Measurements from ENCODE around the gene APBA3. TPM values are rescaled to one million over a fixed set of nuclear protein-coding genes. Genes with fewer than 3 reads are reported as not detected.

Gene APBA3
- total and polyA plus RNA-seq, 4 donors, result 16.5 to 38.0 (median 22.6) TPM

- no peak for TF ChIP-seq CTCF (IDR thresholded peaks at IDR 0.05; ENCODE audit: control extremely low read depth, extremely low read depth)
- 84 to 94% methylated on average over 2 of the region's 2 CpGs for WGBS, 2 donors
- H3K4me3 ChIP-seq, result no peak overlapping the region
Observed at GRCh38 chr19:3775374-3775711, 13.9 kb upstream of the APBA3 start.

GRCh38 chr19:3774621-3775373, 13.3 kb upstream of the APBA3 start:
- Histone ChIP-seq H3K9ac (ENCODE audit: insufficient read depth in 1 of 2, low read length in 2 of 2) (no peak overlapping the region), H3K9me3 (ENCODE audit: control insufficient read depth in 4 of 4, insufficient read depth in 3 of 4, low read length in 3 of 4) (no peaks in the 10 kb centered on the region), H3K27ac (ENCODE audit: low read depth in 1 of 2, low read length in 1 of 2) (no peak overlapping the region), H3K4me3 (no peak overlapping the region), H3K4me1 (ENCODE audit: control insufficient read depth in 5 of 5, insufficient read depth in 5 of 5, low read length in 5 of 5) (no peaks in the 10 kb centered on the region), H3K36me3 (ENCODE audit: control insufficient read depth in 4 of 4, insufficient read depth in 4 of 4, low read length in 4 of 4) (no peaks in the 10 kb centered on the region), H3K27me3 (ENCODE audit: control insufficient read depth in 3 of 3, insufficient read depth in 3 of 3, low read length in 2 of 3) (no peaks in the 10 kb centered on the region)
- ATAC-seq (ENCODE audit: insufficient read depth, low FRiP score) (no peak), DNase-seq (no peak)
- TF ChIP-seq CTCF (IDR thresholded peaks at IDR 0.05; ENCODE audit: control extremely low read depth, extremely low read depth), result no peak
- 59 to 66% methylated on average over 25 of the region's 25 CpGs for WGBS, 2 donors

More at GRCh38 chr19:3775374-3775711, 13.9 kb upstream of the APBA3 start:
- Histone ChIP-seq H3K27ac (ENCODE audit: low read depth in 1 of 2, low read length in 1 of 2) (no peak overlapping the region), H3K27me3 (ENCODE audit: control insufficient read depth in 3 of 3, insufficient read depth in 3 of 3, low read length in 2 of 3) (no peaks in the 10 kb centered on the region), H3K9ac (ENCODE audit: insufficient read depth in 1 of 2, low read length in 2 of 2) (no peak overlapping the region), H3K36me3 (ENCODE audit: control insufficient read depth in 4 of 4, insufficient read depth in 4 of 4, low read length in 4 of 4) (no peaks in the 10 kb centered on the region), H3K4me1 (ENCODE audit: control insufficient read depth in 5 of 5, insufficient read depth in 5 of 5, low read length in 5 of 5) (no peaks in the 10 kb centered on the region), H3K9me3 (ENCODE audit: control insufficient read depth in 4 of 4, insufficient read depth in 3 of 4, low read length in 3 of 4) (no peaks in the 10 kb centered on the region)
- no peak for ATAC-seq (ENCODE audit: insufficient read depth, low FRiP score)
- DNase-seq, result no peak

GRCh38 chr19:3773814-3774515, 12.5 kb upstream of the APBA3 start:
- no peaks in the 10 kb centered on the region for H3K36me3 ChIP-seq (ENCODE audit: control insufficient read depth in 4 of 4, insufficient read depth in 4 of 4, low read length in 4 of 4)
- H3K9me3 ChIP-seq (ENCODE audit: control insufficient read depth in 4 of 4, insufficient read depth in 3 of 4, low read length in 3 of 4), result no peaks in the 10 kb centered on the region
- no peak overlapping the region for H3K9ac ChIP-seq (ENCODE audit: insufficient read depth in 1 of 2, low read length in 2 of 2)
- H3K4me1 ChIP-seq (ENCODE audit: control insufficient read depth in 5 of 5, insufficient read depth in 5 of 5, low read length in 5 of 5), result no peaks in the 10 kb centered on the region
- 81 to 87% methylated on average over 12 of the region's 12 CpGs for WGBS, 2 donors
- no peak overlapping the region for H3K4me3 ChIP-seq
- DNase-seq, result no peak
- H3K27me3 ChIP-seq (ENCODE audit: control insufficient read depth in 3 of 3, insufficient read depth in 3 of 3, low read length in 2 of 3), result no peaks in the 10 kb centered on the region
- ATAC-seq (ENCODE audit: insufficient read depth, low FRiP score), result no peak
- no peak for TF ChIP-seq CTCF (IDR thresholded peaks at IDR 0.05; ENCODE audit: control extremely low read depth, extremely low read depth)
- no peak overlapping the region for H3K27ac ChIP-seq (ENCODE audit: low read depth in 1 of 2, low read length in 1 of 2)

Measured in lung (tissue), 12 donors.